SIG-M5 treated with dmso at 0.1 percent for 504 hours (cell line): Measurements from ENCODE around the gene NOX3.

Experiments
- DNase-seq: peaks from one replicate; lab custom pipeline; 2025; ENCODE audit not compliant: unreplicated experiment; lab: John Stamatoyannopoulos, UW

The NOX3 gene

DNA sequence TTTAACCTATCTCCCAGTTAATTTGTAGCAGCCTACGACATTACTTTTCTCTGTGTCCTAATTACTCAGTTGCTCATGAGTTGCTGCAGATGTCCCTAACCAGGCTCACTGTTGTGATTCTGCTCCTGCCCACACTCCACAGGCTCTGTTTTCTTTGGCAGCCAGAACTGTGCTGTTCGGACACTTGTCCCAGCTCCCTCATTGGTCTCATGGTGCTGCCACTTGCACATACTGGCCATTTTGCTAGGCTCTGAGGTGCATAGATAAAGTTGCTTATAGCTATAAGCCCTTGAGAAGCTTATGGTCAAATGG is 55.0 kb downstream of the NOX3 start:
- DNase-seq: no peak

DNA sequence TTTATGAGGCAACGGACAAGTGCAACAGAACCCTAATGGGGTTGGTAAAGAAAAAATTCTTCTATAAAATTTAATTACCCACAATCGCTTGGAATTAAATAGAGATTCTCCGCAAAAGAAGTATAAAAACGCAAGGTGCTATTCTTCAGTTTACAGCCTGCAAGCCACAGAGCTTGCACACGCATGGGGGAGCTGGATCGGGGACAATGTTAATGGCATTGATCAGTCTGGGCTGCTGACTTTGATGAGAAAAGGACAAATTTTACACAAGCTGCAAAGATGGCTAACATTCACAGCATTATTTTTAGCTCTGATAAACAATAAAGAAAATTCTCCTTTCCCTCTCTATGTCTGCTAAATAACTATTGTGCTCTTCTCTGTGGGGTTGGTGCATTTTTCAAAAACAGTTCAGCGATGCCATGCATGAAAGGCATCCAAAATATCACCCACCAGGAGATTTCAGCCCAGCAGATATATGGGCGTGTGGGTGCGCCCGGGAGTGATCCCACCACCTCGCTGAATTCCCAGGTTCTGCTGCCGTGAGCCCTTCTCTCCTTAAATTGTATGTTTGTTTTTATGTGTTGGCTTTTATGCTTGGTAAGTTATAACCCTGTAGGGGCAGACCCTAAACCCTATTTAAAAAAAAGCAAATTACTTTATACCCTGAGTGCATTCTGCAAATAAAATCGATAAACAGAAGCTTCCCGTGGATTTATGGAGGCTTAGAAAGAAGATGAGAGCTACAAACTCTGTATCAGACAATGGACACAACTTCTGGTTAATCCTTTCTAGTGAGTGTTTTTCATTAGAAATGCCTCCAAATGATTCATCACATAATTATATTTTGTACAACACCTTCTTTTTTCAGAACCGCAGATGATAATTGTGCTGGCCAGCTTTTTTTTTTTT is 55.6 kb downstream of the NOX3 start:
- DNase-seq: no peak

DNA sequence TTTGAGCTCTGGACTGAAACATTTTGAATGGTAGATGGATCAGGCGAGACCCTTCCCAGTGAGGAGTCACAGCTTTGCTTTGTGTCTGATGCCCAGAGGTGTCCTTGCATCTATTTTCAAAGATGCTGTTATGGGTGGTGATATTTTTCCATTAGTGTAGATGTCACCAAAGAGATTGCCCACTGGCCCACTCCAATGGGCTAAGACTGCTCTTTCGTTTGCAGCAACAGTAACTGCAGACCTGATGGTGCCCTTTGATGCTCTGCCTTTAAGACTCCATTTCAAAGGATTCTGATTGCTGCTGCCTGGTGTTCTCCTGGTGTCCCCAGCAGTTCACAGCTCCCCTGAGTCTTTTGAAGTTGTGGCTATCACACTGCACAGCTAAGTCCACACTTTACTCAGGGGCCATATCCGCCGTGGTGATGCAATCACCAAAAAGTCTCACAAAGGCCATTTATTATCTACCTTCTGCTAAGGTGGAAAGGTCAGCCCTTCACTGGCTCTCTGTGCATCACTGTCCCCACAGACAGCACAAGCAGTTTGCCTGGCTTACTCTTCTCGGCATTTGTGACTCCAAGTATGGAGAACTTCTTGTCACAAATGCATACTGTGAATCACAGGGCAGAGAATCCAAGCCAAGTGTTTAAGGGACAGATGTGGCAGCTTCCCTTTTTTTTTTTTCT is 56.4 kb downstream of the NOX3 start:
- DNase-seq: no peak

DNA sequence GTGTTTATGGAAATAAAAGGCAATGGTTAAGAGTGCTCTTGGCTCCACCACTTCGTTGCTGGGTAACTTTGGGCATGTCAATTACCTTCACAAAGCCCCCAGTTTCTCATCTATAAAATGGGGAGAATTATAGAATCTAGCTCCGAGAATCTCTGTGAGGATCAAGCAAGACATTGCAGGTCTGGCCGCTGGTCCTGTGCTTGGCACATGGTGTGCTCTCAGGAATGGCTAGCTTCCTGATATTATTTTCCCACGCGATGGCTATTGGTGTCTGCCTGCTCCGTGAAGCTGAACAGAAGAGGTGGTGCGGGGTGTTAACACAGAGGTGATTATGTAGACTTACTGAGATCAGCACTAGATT is 57.0 kb downstream of the NOX3 start:
- no peak for DNase-seq

DNA sequence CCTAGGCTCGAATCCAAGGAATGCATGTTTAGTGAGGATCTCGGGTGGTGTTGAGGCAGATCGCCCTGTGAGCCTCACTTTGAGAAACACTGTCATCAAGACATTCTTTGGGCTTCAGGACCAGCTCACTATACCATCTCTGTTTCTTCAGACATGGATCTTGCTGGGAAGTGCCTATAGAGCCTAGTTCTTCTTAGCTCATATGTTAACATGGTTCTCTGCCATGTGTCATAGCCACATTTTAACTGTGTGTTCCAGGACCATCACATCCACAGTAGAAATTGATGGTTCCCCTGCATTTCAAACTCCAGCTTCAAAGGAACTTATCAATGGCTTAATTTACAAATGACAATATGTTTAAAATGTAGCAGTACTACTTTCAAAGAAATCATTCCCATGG is 57.4 kb downstream of the NOX3 start:
- DNase-seq: no peak

DNA sequence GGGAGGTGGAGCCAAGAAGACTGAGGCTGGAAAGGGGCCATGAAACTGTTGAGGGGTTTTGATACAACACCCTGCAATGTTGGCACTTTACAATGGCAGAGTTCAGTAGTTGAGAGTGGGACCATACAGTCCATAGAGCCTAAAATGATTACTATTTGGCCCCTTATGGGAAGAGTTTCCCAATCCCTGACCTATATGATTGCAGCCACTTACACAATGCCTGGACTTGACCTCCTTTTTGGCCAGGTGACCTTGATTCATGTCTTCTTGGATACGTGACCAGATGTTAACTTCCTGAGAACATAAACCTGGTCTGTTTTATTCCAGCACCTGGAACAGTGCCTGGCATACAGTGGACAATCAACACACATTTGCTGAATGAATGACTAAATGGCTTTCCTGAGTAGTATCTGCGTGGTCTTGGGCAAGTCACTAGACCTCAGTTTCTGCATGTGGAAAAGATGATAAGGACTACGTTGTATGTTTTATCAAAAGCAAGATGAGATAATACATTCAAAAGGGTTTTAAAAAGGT is 58.4 kb downstream of the NOX3 start:
- DNase-seq: no peak

DNA sequence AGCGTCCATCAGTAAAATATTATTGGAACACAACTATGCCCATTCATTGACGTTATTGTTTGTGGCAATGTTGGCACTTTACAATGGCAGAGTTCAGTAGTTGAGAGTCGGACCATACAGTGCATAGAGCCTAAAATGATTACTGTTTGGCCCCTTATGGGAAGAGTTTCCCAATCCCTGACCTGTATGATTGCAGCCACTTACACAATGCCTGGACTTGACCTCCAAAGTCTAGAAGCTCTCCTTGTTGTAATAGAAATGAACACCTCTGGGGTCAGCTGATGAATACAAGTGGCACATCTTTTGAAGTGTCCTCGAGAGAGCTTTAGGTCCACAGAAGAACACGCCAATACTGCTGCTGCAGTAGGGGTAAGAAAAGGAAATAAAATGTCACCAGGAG is 59.0 kb downstream of the NOX3 start:
- DNase-seq: no peak

DNA sequence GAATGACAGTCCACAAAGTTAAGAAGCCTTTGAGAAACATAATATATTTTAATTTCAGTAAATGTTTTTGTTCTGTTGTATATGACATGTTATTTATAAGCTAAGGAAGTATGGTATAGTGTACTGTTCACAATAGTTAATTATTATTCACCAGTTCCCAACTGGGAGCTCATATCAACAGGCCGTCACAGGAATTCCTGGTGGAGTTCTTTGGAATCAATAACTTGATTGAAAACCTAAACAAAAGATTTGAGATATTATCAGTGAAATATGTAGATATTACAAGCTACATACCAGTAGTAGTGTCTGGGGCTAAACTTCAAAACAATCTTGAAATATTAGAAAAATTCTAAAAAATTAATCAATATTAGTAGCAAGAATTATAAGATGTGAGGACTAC is 60.3 kb downstream of the NOX3 start:
- DNase-seq: no peak

DNA sequence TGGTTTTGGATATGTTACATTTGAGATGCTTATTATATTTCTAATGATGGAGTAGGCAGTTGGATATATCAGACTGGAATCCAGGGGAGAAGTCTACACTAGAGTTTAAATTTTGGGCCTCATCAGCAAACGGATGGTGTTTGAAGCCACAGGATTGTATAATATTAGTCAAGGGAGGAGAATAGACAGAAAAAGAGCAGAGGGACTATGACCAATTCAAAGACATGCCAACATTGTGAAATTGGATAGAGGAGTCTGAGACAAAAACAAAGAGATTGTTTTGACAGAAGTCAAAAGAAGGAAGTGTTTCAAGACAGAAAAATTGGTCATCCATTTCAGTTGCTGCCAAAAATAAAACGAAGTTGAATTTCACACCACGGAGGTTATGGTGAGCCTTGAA is 66.5 kb downstream of the NOX3 start:
- DNase-seq: peak; percentile 60

DNA sequence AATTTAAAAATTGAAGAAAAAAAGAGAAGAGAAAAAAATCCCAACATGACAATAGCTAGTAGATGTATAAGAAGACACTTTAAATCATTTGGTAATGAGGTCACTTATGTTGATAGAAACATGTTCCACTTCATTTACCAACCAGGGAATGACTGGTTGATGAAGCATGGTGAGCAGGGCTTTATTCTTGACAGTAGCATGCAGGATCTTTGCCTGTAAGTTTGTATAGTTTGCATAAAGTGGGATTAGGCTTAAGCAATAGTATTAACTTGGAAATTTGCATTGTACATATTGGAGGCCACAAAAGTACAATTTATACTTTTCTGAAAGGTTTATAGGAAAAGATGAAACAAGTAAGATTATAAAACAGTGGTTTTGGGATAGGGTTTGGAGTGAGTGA is 67.0 kb downstream of the NOX3 start:
- no peak for DNase-seq

DNA sequence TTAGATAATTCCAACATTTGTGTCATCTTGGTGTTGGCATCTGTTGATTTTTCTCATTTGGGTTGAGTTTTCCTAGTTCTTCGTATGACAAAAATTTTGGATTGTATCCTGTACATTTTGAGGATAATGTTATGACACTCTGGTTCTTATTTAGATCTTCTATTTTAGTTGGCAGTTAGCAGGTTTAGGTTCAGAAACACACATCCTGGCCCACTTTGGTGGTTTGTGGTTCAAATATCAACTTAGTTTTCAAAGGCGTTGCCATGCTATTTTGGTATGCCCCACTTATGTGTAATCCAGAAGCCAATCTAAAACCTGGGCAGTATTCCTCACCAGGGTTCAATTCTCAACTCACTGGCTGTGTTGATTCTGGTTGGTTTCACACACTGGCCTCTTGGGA is 68.2 kb downstream of the NOX3 start:
- no peak for DNase-seq

DNA sequence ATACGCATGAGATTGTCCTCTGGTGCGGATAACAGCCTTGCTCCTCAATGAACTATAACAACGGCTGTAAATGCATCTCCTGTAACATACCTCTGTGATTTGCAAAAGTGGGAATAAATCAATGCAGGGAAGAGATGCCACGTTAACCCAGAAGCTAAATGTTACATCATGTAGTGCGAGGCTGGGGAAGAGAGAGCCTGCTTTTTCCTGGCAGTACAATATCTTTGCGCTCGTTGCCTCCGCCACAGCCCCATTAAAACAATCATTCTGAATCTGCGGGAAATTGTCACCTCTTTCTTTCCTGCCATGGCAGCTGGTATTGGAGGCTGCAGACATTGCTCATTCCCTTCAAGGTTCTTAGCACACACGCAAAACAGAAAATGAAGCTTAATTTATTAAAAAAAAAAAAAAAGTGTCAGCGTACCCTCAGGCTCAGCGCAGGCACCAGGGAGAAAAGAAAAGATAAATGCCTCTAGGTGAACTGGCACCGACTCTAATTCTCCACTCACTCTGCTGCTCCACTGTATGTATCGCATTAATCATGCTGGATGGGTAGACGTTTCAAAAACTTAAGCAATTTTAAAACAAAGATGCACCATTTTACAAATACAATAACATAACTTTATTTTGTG is 71.2 kb downstream of the NOX3 start:
- DNase-seq: no peak

DNA sequence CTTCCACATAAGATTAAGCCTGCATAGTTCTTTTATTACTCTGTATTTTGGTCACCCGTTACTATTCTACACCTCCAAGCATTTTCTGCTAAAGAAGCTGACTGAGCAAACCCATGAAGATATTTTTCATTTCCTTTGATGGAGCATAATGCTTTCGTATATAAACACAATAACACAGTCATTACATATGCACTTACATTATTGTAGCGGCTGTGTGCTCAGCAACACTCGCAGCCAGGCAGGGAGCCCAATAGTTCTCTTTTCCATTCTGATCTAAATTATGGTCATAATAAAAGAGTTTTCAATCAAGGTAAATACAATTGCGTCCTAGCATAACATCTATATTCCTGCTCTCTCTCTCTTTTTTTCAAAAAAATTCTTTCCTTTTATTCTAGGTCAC is 71.7 kb downstream of the NOX3 start:
- no peak for DNase-seq

DNA sequence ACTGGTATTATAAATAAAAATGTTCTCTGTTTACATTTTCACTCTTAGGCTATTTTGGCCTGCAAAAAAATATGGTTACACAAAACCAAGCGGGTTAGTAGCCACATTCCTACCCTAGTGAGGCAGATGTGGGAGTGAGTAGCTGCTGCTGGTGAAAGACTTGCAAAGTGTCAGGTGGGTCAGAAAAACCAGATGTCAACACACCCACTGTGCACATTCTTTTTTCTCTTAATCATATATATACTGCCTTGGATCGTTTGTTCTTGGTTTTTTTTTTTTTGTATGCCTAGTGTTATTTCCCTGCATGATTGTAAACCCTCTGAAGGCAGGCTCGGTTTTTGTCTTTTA is 73.3 kb downstream of the NOX3 start:
- DNase-seq: no peak

DNA sequence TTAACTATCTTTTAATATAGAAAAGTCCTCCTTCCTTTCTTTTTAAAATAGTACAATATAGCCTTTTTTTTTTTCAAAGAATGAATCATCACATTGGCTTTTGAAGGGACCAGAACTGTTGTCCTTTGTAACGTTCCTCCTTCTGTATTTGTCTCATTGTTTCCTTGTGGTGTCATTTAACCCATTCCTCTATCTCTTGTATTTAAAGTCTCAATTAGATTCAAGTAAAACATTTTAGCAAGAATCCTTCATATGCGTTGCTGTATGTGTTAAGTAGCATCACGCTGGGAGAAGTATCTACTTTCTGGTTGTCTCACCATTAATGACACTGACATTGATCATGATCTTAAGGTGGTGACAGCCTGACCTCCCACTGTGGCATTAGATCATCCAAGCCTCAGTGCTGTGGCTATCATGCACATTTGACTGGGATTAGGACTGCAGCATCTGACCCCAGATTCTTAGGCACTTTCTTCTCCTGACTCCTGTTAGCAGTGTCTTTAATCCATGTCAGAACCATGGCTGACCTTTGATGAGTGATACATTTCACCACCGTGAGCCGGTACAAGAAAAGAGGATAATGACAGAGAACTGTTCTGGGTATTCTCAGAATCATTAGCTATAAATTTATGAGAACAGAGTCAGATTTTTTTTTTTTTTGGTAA is 73.8 kb downstream of the NOX3 start:
- DNase-seq: no peak

DNA sequence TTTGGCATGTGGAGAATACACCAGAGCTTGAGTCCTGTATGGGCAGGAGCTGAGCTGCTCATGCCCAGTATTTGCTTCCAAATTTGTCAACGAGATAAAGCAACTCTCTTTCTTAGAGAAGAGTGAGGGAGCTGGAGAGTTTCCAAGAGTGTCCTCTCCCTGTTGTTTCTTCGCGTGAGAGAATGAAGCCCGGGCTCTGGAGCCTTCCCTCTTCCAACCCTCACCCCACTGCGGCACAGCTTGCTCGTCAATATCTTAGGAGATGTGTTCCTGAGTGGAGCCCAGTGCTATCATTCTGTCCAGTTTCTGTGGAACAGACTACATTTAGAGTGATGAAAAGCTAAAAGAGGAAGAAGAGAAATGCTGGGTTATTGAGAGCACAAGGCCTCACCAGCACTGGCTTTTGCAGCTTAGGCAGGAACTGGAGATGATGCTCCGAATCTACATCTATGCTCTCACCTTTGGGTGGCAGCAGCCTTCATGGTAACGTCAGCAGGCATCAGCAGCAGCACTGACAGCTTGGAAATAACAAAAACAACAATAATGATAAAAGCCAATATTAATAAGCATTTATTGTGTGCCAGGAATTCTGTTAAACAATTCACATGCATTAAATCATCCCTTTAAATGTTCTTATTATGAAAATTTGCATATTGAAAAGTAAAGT is 74.8 kb downstream of the NOX3 start:
- no peak for DNase-seq

DNA sequence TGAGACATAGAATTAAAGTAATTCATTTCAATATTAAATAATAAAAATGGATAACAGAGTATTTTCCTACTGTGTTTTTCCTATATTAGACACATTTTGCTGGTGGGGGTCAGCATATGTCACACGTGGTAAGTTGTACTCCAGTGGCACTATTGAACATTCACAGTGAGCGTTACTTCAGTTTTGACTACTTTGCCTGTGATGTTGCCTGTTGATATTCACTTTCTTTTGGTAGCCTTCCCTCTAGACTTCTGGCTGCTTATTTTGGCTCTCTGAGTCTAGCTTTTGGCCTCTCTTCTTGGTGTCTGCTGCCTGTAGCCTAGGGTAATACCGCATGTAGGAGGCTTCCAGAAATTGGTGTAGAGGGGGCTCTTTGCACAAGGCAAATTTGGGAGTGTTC is 76.9 kb downstream of the NOX3 start:
- no peak for DNase-seq

DNA sequence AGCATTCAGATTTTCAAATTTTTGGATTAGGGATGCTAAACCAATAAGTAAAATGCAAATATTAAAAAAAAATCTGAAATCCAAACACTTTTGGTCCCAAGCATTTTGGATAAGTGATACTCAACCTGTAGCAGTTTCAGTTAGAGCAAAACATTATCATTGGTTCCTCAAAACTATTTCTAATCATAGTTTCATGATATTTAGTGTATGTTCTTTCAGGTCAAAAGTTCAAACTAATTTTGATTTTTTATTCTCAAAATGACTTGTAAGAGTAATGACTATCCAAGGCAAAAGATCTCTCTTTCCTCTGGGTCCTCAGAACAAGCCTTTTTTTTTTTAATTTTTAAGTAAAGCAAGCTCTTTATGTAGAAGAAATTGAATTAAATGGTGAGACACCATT is 77.4 kb downstream of the NOX3 start:
- DNase-seq: no peak

DNA sequence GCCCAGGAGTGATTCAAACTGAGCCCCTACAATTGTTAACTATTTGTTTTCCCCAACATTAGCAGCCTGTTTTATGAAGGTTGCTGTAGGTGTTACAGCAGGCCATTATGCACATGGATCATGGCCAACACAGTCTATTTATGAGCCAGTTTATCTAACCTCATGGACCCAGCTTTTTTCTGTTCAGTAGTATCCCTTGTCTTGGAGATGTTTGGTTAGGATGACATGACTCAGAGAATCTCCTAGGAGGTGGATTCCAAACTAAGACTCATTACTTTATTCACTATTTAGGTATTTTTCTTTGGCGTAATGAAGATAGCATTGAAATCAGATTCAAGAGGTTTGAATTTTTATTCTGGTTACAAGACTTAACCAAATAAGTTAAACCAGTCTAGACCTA is 78.6 kb downstream of the NOX3 start:
- no peak for DNase-seq

DNA sequence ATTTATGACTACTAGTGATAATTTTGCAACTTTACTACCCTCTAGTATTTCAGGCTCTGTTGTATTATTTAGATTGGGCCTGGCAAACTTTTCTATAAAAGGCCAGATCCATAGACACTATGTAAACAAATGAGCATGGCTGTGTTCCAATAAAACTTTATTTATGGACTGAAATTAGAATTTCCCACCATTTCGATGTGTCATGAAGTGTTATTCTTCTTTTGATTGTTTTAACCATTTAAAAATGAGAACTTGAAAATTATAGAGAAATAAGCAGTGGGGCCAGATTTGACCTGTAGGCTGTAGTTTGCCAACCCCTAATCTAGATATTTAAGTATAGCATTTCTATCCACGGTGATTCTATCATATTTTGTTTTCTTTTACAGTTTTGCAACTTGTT is 79.8 kb downstream of the NOX3 start:
- DNase-seq: no peak

DNA sequence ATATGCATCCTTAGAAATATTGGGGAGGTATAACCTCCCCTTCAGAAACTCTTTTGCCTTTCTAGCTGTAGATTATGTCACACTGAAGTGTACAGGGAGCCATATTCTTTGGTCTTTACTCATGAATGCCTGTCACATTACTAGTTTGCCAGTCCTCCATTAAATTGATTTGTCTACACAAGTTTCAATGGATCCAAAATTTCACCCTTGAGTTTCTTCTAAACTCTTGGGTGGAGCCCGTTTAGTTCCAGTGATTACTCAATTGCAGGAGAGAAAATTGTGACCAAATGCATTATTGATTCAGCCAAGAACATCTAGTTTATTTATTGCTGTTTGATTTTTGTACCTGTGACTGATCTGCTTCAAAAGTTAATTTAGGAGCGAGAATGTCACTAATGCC is 81.0 kb downstream of the NOX3 start:
- DNase-seq: no peak
